Large intestine (tissue), 3 donors: ENCODE results near the gene CSNK1G2. TPM values are rescaled to one million over a fixed set of nuclear protein-coding genes. Genes with fewer than 3 reads are reported as not detected.

Experiments used
- DNase-seq, 2 donors: peaks; one replicate each; pipeline versions ENCODE4 v3.0.0 to v3.0.0-alpha.2; 2013
- H3K27ac ChIP-seq: one replicate; pipeline ENCODE4 v1.5.1; 2013; ENCODE audit warnings: low read length
- H3K27me3 ChIP-seq: 2 replicates; pipeline ENCODE4 v1.6.1; 2013; ENCODE audit warnings: low read length; ENCODE audit not compliant: control insufficient read depth, insufficient read depth
- H3K36me3 ChIP-seq: 2 replicates; pipeline ENCODE4 v1.6.1; 2013; ENCODE audit warnings: low read length; ENCODE audit not compliant: control insufficient read depth, insufficient read depth
- H3K4me1 ChIP-seq: one replicate; pipeline ENCODE4 v1.6.1; 2013; ENCODE audit warnings: low read length; ENCODE audit not compliant: control insufficient read depth, insufficient read depth
- H3K4me3 ChIP-seq: one replicate; pipeline ENCODE4 v1.5.1; 2013; ENCODE audit warnings: low read length
- H3K9me3 ChIP-seq: one replicate; pipeline ENCODE4 v1.6.1; 2013; ENCODE audit warnings: mild to moderate bottlenecking, low read depth, low read length, moderate library complexity; ENCODE audit not compliant: control insufficient read depth
- WGBS: methylation state at CpG from one replicate; pipeline ENCODE4 v1.1.5; 2013; ENCODE audit warnings: low lambda C conversion rate; ENCODE audit not compliant: insufficient coverage; 5-methylcytosine and 5-hydroxymethylcytosine counted together
- polyA plus RNA-seq: library from polyadenylated mRNA; unstranded; fragments of 120-200 nt; gene quantifications from one replicate; pipeline ENCODE4 v1.2.1, GENCODE V29; 2013

Gene CSNK1G2
- polyA plus RNA-seq, 1 donor, result 56.9 TPM

DNA sequence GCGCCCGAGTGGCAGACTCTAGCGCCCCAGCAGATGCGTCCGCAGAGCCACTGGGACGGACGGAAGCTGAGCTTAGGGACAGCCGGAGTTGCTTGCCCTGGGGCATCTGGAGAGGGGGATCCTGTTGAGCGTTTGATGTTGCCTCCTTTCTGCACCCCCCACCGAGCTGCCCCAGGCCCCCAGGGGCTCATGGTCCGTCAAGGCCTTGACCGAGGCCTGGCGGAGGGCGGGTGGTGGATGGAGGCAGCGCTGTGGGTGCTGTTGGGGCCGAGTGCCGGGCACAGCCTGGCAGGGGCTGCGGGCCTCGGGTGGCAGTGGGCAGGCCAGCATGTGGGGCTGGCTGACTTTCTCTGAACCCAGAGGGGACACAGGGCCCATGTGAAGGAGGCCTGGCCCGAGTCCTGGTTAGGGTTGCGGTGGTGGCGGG lies 2.7 kb downstream of the CSNK1G2 start:
- Histone ChIP-seq H3K4me1 (peaks cover 24% of the 10 kb centered on the region), H3K27ac (no peak overlapping the region), H3K27me3 (no peaks in the 10 kb centered on the region), H3K4me3 (no peak overlapping the region), H3K9me3 (peaks cover 11% of the 10 kb centered on the region), H3K36me3 (no peaks in the 10 kb centered on the region)
- no CpG with 5 or more reads among the region's 22 CpGs for WGBS
- DNase-seq, result no peak

DNA sequence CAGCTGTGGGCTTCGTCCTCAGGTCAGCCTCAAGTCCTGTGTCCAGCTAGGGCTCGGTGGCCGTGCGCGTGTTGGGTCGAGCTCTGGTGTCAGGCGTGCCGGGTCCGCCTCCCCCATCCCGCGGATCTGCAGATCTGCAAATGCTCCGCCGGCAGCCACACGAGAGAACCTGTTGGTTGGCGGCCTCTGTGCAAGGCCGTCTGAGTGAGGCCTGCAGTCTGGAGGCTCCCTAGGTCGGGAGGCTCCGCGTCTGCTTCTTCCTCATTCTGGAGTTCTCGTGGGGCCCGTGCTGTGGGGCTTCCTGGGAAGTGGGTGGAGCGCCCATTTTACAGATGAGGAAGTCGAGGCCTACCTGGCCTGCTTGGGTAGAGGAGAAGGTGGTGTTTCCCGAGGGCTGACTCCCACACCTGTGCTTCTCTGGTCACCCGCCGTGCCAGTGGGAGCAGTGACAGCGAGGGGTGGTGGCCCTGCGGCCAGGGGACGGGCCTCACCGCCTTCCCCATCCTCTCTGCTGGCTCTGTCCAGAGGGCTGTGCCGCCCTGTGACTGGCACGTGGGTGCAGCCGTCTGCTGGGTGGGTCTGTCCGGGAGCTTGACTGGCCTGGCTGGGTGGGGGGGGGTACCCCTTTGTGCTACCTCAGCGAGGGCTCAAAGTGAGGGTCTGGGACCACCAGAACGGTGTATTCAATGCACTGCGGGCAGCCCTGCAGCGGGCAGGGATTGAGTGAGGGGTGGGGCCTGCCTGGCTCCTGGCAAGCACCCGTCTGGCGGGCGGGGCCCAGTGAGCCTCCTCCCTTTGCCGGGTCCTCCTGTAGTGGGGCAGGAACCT lies 3.3 kb downstream of the CSNK1G2 start:
- H3K27ac ChIP-seq, result no peak overlapping the region
- H3K9me3 ChIP-seq, result peaks cover 12% of the 10 kb centered on the region
- H3K4me1 ChIP-seq, result peaks cover 24% of the 10 kb centered on the region
- DNase-seq, result no peak
- H3K4me3 ChIP-seq, result no peak overlapping the region
- no peaks in the 10 kb centered on the region for H3K36me3 ChIP-seq
- WGBS, result no CpG with 5 or more reads among the region's 42 CpGs
- H3K27me3 ChIP-seq, result no peaks in the 10 kb centered on the region

DNA sequence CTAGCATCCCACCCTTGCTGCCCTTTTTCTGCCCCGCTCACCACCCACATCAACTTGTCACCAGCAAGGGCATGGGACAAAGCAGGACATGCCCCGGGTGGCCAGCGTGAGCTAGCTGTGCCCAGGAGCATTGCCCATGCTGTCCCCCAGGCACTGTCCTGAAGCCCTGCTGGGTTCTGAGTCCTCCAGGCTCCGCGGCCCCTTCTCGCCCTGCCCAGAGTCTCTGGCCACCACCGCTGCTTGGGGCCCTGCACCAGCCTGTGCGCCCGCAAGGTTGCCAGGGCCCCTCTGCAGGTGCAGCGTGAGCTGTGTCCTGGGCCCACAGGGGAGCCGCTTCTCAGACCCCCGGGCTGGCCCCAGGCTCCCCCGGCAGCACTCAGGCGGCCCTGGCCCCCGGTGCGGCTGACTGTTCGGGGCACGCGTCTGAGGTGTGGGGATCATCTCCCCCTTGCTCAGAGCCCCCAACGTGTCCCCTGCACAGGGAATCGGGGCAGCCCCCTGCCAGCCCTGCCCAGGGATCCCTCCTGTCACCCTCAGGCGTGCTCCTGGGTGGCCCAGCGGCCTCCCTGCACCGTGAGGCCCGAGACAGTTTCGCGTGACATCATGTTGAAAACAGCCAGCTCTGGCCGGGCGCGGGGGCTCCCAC lies 4.1 kb downstream of the CSNK1G2 start:
- peaks cover 18% of the 10 kb centered on the region for H3K4me1 ChIP-seq
- no peak overlapping the region for H3K4me3 ChIP-seq
- H3K9me3 ChIP-seq, result peaks cover 12% of the 10 kb centered on the region
- H3K36me3 ChIP-seq, result no peaks in the 10 kb centered on the region
- no CpG with 5 or more reads among the region's 30 CpGs for WGBS
- no peaks in the 10 kb centered on the region for H3K27me3 ChIP-seq
- H3K27ac ChIP-seq, result no peak overlapping the region
- no peak for DNase-seq

DNA sequence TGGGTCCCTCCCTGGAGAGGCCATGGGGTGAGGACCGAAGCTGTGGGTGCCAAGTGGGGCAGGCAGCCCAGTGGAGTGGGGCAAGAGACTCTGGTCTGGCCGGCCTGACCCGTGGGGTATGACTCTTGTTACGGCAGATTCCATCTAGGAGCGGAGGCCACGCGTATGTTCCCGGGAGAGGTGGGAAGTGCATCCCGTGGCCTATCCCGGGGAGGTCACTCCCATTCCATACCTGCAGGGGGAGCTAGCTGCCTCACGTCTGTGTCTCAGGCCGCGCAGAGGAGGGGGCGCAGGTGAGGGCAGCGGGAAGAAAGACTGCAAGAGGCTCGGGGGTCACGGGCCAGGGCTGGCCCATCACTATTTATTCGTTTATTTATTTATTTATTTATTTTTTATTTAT lies 4.9 kb downstream of the CSNK1G2 start:
- no peak overlapping the region for H3K4me3 ChIP-seq
- no CpG with 5 or more reads among the region's 18 CpGs for WGBS
- no peak overlapping the region for H3K27ac ChIP-seq
- peaks cover 12% of the 10 kb centered on the region for H3K9me3 ChIP-seq
- H3K4me1 ChIP-seq, result peaks cover 14% of the 10 kb centered on the region
- no peaks in the 10 kb centered on the region for H3K36me3 ChIP-seq
- no peaks in the 10 kb centered on the region for H3K27me3 ChIP-seq
- DNase-seq, result peak in 1 of 2 donors; percentile 34

DNA sequence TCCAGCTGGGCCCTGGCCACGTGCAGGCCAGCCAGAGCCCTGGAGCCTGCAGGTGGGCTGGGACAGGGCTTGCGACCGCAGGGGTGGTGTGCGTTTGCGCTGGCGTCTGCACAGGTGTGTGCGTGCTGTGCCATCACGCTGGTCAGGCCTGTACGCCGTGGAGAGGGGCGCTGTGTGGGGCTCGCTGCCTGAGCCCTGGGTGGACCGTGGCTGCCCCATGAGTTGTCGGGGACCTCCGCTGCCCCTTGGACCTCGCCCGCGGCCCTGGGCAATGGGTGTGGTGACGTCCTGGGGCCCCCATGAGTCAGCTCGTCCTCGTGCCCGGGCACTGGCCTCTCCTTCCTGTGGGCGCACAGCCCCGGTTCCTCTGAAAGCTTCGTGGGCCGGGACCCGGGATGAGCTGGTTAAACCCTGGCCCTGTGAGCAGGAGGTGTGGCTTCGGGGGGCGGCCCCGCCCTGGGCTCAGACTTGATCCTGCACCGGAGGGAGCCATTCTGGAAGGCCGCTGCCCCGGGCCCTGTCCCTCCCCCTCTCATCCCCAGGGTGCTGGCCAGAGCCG lies 6.8 kb downstream of the CSNK1G2 start:
- Histone ChIP-seq H3K27ac (no peak overlapping the region), H3K36me3 (peaks cover 5% of the 10 kb centered on the region), H3K4me3 (no peak overlapping the region), H3K9me3 (peaks cover 12% of the 10 kb centered on the region), H3K4me1 (peaks cover 13% of the 10 kb centered on the region), H3K27me3 (no peaks in the 10 kb centered on the region)
- DNase-seq, result no peak
- no CpG with 5 or more reads among the region's 34 CpGs for WGBS

DNA sequence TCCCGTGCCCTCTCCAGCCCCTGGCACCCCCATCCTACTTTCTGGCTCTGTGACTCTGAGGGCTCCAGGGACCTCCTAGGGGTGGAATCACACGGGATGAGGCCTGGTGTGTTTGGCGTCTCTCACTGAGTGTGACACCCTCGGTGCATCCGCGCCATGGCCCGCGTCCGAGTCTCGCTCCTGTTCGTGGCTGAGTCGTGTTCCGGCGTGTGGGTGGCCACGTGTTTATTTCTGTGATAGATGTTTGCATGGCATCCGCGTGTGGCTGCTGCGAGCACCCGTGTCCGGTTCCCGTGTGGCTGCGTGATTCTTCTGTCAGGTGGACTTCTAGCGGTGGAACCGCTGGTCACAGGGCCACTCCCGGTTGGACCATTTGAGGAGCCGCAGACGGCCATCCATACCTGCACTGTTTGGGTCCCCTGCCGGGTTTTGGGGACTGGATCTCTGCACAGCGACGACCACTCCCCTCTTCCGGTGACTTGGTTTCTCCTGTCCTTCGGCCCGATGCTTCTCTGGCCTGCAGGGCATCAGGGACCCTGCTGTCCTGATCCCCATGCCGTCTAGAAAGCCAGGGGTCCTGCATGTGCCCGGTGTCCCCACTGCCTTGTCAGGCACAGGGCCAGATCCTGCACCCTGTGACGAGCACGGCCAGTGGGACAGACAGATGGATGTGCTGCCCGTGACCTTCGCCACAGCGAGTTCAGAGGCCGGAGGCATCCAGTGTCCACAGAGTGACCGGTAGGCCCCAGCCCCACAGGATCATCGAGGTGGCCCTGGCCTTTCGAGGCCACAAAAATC lies 8.5 kb downstream of the CSNK1G2 start:
- no peaks in the 10 kb centered on the region for H3K27me3 ChIP-seq
- H3K9me3 ChIP-seq, result peaks cover 12% of the 10 kb centered on the region
- peaks cover under 1% of the 10 kb centered on the region for H3K4me1 ChIP-seq
- no peak overlapping the region for H3K4me3 ChIP-seq
- H3K36me3 ChIP-seq, result peaks cover 14% of the 10 kb centered on the region
- WGBS, result 96% methylated on average over 4 of the region's 44 CpGs
- DNase-seq, result no peak
- H3K27ac ChIP-seq, result no peak overlapping the region

DNA sequence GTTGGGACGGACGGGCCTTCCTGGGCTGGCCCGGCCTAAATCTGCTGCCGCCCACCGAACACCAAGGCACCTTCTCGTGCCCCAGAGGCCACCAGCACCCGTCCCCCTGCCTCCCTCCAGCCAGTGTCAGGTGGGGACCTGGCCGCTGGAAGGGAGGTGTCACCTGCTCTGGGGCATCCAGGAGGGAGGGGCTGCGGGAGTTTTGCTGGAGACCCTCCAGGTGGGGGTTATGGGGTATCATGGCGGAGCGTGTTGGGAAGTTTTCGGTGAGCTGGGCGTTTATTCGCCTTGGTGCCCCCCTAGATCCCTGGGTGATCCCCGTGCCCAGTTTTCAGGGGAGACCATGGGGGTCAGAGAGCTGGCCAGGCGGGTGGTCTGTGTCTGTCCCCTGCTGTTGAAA lies 9.7 kb downstream of the CSNK1G2 start:
- Histone ChIP-seq H3K4me3 (no peak overlapping the region), H3K27ac (no peak overlapping the region), H3K27me3 (no peaks in the 10 kb centered on the region), H3K36me3 (peaks cover 14% of the 10 kb centered on the region), H3K4me1 (no peaks in the 10 kb centered on the region), H3K9me3 (peaks cover 12% of the 10 kb centered on the region)
- WGBS, result no CpG with 5 or more reads among the region's 16 CpGs
- DNase-seq, result no peak

DNA sequence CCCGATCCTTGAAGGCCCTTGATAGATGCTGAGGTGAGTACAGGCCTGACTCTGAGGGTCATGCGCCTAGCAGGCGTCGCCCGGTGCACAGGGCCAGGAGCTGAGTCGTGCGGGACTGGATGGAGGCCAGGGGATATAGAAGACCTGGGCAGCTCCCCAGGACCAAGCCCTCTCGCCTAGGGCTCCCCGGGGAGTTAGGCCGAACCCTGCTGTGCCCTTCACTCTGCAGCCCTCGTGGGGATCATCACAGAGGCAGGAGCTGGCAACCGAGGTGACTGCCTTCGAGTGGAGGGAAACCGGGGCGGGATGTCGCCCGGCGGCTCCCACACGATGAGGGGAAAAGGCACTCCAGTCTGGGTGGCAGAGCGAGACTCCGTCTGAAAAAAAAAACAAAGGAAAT lies 11.7 kb downstream of the CSNK1G2 start:
- DNase-seq, result no peak
- WGBS, result no CpG with 5 or more reads among the region's 21 CpGs
- H3K27me3 ChIP-seq, result no peaks in the 10 kb centered on the region
- peaks cover 17% of the 10 kb centered on the region for H3K36me3 ChIP-seq
- no peaks in the 10 kb centered on the region for H3K4me1 ChIP-seq
- H3K4me3 ChIP-seq, result no peak overlapping the region
- H3K9me3 ChIP-seq, result peaks cover 8% of the 10 kb centered on the region
- H3K27ac ChIP-seq, result no peak overlapping the region

DNA sequence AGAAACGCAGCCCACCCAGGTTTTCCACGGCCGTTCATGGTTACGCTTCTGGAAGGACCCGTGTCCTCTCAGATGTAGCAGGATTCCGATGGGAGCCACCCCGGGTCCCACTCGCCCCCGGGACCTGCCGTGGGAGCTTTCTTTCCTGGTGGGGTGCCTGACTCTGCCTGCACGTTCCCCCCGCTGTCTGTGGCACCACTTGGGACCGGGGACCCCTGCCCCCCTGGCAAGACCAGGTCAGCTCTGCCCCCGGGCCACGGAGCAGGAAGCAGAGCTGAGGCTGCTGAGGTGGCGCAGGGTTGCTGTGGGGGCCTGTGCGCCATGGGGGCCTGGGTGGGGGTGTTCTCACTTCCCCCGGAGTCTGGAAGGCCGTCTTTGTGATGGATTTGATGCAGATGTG lies 12.1 kb downstream of the CSNK1G2 start:
- DNase-seq, result no peak
- Histone ChIP-seq H3K27ac (no peak overlapping the region), H3K27me3 (no peaks in the 10 kb centered on the region), H3K9me3 (peaks cover 4% of the 10 kb centered on the region), H3K36me3 (peaks cover 17% of the 10 kb centered on the region), H3K4me3 (no peak overlapping the region), H3K4me1 (no peaks in the 10 kb centered on the region)
- WGBS, result no CpG with 5 or more reads among the region's 19 CpGs

DNA sequence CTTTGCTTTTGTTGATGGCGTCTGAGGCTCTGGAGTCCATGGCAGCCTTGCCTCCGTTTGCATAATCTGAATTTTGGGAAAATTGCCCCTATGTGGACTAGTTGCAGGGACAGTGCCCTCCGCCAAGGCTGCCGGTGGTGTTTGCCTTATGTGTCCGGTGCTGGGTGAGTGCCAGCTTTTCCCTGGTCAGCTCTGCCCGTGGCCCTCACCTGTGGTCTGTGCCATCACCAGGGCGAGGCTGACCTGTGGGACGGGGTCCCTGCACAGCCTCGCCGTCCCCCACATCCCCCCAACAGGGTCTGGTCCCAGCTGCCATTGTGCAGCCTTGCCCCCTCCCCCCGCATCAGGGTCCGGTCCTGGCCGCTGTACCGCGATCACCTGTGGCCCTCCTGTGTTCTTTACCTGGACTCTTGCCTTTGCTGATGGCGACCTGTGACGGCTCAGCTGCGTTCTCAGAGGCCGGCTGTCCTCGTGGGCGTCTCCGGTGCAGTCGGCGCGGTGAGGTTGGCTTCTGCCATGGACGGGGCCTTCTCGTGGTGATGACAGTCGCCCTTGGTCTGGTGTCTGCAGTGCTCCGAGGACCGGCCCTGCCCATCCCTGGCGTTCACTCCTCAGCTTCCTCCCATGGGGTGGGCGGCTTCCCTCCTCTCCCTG lies 12.6 kb downstream of the CSNK1G2 start:
- WGBS, result no CpG with 5 or more reads among the region's 32 CpGs
- Histone ChIP-seq H3K27ac (no peak overlapping the region), H3K36me3 (peaks cover 17% of the 10 kb centered on the region), H3K4me3 (no peak overlapping the region), H3K27me3 (no peaks in the 10 kb centered on the region), H3K9me3 (peaks cover 2% of the 10 kb centered on the region), H3K4me1 (no peaks in the 10 kb centered on the region)
- no peak for DNase-seq
